HG03025 (cell line): Measurements from ENCODE around the gene PPP1R9A.

ENCODE experiments used
- ATAC-seq: cut with Tn5 transposase; IDR thresholded peaks from one replicate; pipeline ENCODE4 v1.9.1; 2021; ENCODE audit warnings: mild to moderate bottlenecking, moderate library complexity; ENCODE audit not compliant: unreplicated experiment, low FRiP score

The PPP1R9A gene

DNA sequence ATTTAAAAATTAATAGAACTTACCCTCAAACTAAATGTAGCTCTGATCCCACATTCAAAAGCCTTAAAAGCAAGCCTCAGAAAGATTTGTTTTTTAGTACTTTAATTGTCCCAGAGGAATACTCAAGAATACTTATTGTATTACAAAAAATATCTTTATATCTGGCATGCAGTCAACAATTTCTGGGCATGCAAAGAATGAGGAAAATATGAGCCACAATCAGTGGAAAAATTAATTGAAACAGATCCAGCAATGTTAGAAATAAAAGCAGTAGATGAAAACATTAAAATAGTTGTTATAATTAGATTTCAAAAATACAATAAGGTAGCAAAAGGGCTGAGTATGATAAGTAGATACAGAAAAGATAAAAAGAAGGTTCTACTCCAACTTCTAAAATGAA is 262.3 kb downstream of the PPP1R9A start:
- ATAC-seq, result no peak

DNA sequence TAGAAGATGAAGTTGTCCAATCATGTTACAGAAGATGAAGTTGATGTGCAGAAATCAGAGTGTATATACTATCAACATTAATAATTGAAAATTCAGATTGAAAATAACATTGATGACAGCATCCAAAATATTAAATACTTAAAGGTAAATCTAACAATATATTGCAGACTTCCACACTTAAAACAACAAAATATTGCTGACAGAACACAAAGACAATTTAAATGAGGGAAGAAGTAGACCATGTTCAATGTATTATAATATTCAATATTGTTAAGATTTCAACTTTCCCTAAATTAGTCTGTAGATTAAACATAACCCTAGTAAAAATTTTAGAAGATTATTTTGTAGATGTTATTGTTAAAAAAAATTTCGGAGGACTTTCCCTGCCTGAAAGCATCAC is 265.0 kb downstream of the PPP1R9A start:
- ATAC-seq, result no peak

DNA sequence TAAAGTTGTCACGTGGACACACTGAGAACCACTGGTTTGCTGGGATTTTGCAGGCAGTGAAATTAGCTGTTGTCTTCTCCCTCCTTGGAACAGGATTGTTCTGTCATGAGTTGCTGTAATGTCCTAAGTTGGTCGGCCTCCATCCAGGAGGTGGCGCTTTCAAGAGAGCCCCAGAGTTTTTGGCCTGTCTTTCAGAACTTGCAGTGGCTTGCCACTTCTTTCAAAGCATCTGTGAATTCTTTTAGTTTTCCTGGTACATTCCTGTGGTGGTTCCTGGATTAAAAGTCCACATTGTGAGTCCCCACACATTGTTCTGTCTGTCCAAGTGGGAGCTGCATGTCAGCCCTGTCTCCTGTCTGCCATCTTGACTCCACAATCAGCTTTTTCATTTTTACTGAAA is 283.1 kb downstream of the PPP1R9A start:
- ATAC-seq, result no peak

DNA sequence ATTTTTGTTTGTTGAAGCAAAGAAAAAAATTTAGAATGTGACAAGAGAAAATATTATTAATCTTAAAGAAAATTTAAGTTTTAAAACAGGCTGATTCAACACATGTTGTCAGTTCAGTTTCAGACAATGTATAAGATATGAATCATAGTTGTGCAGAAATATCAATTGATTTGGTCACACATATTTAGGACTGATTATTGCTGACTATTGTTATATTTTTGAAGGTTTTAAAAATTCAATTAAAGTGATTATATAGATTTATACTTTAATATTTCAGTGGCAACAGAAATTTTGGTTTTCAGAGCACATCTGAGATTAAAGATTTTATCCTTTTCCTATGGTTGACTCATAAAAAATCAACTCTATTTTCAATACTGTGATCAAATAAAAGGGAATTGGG is 284.4 kb downstream of the PPP1R9A start:
- no peak for ATAC-seq

DNA sequence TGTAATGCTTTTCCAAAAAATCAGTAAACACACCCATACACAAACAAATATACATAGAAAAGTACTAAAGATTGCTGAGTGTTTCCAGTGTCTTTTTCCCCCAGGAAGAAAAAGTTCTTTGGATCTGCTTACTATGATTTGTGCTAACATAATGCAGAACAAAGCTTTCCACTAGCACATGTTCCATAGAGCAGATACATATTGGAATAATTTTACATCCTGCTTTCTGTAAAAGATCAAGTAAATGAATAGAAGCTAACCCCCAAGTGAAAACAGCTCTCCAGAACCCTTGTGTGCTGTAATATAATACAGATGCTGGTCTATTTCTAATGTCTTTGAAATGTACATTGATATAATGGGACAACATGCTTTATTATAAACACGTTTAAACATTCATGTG is 291.5 kb downstream of the PPP1R9A start:
- no peak for ATAC-seq

DNA sequence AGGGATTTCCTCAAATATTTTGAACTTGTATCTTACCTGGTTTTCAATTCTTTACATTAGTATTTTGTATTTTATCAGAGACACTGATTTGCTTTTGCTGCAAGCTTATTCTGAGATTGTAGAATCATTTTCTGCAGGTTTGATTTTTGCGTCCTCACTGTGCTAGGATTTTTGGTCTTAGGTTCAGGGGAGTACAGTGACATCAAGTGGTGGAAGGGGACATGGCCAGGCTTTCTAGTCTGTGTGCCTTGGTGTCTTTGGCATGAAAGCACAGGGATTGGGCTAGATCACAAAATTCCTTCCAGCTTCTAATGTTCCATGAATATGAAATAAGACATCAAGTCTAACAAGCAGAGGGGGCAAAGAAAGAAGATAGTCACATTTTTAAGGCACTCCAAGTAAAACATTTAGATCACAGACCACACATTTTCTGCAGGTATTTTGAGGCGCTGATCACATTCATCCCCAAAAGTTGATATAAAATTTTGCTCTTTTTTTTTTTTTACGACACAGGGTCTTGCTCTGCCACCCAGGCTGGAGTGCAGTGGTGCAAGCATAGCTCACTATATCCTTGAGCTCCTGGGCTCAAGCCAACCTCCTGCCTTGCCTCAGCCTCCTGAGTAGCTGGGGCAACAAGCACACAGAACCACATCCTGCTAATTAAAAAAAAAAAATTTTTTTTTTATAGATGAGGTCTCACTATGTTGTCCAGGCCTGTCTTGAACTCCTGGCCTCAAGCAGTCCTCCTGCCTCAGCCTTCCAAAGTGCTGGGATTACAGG is 292.6 kb downstream of the PPP1R9A start:
- no peak for ATAC-seq

DNA sequence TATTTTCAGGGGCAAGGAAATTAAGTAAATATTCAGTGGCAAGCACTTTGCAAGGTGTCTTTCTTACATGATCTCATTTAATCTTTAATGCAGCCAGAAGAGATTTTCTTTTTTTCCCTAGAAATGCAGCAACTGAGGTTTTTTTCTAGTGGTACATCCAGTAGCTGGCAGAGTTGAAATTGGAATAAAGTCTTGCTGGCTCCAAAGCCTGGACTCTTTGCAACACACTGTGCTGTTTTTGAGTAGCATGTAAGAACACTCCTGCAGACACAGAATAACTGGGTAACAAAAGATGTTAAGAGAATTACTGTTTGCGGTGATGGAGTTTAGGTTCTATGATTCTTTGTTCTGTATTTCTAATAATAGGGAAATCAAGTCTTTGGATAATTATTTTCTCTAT is 293.3 kb downstream of the PPP1R9A start:
- ATAC-seq, result no peak

DNA sequence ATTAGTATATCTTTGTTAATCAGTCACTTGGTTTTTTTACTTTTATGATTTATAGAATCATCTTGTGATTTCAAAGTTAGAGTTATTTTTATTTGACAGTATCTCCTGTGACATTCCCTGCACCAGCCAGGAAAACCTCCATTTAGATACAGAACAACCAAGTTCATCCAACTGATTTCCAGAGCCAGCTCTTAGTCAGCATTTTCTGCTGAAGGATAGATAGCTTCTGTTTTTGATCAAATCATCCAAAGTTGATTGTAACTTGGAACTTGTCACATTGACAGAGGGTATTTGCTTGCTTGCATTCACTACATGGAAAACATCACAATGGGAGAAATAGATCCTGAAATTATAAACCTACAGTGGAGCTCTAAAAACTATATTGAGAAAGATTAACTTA is 294.3 kb downstream of the PPP1R9A start:
- ATAC-seq, result no peak

DNA sequence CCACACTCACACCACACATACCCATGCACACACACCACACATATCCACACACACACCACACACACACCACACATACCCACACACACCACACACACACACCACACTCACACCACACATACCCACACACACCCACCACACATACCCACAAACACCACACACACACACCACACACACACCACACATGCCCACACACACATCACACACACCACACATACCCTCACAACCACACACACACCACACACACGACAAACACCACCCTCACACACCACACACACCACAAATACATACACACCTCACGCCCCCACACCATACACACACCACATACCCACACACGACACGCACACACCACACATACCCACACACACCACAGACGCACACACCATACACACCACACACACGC is 297.2 kb downstream of the PPP1R9A start:
- no peak for ATAC-seq

DNA sequence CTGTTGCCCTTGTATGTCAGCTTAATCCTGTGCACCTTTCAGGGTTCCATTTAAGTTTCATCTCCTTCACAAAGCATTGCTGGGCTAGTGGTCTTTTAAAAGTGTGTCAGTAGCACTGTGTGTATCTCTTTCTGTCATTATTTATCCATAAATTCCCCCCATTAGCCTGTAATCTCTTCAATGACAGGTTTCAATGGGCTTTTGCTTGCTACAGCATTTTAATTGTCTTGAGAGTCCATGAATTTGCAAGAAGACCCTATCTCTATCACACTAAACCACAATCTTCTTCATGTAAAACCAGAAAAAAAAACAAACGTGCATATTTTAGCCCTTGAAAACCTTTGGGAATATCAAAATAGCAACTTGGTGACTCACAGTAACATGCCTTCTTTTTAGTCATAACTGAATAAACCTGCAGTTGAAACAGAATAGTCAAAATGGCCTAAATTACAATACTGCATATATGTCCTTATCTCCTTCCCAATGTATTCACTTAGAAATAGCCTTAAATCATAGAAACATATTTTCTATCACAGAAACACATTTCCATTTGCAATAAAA is 298.4 kb downstream of the PPP1R9A start:
- no peak for ATAC-seq

DNA sequence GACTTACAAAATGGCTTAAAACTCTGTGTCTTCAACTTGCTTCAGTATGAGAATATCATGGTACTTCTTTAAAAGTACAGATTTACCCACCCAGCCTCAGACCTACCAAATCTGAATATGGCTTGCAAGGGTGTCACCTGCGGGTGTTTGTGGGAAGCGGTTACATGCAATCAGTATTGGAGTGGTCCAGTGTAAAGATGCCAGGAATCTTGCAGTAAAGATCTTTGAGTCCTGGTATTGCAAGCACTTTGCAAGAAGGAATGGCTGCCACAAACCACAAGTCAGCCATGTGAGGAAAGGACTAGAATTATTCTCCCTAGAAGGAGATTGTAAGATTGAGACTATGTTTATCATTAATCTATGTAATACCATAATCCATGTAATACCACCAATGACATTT is 301.9 kb downstream of the PPP1R9A start:
- no peak for ATAC-seq

DNA sequence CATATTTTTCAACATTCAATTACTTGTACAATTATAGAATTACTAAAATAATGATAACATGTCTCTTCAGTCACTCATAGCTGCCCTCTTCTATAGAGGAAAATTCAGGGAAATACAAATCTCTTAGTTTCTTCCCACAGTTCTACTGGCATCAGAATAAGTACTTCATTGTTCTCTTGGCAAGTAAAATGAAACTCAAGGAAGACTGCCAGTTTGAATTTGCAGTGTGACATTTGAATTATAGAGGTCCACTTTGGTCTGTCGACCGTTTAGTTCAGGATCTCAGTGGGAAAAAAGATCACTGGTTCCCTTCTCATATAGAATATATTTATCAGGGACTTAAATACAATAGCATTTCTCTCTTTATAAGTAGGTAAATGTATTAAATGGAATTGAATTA is 302.4 kb downstream of the PPP1R9A start:
- ATAC-seq, result no peak

DNA sequence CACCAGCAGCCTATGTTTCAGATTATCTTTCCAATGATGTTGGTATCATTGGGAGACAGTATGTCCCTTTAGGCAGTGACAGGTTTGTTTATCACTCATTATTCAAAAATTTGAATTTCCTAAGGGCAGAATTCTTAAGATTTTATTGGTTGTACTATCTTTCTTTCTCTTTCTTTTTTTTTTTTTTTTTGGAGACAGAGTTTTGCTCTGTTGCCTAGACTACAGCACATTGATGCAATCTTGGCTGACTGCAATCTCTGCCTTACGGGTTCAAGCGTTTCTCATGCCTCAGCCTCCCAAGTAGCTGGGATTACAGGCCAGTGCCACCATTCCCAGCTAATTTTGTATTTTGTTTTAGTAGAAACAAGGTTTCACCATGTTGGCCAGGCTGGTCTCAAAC is 305.8 kb downstream of the PPP1R9A start:
- no peak for ATAC-seq

DNA sequence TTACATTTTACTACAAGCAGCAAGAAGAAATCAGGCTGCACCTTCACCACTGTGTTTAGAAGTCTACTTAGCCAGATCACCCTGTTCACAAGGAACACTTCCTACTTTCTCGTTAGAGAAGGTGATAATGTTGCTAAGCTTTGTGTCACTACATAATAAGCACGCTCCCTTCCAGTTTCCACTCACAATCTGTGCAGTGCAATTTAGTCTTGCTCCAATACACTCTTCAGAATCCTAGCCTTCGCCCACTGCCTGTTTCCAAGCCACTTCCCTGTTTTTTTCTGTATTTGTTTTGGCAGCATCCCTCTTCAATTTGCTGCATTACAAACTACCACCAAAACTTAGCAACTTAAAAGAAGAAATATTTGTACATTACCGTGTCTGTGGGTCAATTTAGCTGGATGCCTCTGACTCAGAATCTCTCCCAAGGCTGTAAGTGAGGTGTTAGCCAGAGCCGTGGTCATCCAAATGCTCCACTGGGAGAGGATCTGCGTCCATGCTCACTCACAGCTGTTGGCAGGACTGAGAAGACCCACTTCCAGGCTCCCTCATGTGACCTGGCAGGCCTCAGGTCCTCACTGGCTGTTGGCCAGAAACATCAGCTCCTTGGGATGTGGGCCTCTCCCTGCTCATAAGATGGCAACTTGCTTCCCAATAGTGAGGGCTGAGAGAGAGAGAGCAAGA is 306.6 kb downstream of the PPP1R9A start:
- no peak for ATAC-seq

DNA sequence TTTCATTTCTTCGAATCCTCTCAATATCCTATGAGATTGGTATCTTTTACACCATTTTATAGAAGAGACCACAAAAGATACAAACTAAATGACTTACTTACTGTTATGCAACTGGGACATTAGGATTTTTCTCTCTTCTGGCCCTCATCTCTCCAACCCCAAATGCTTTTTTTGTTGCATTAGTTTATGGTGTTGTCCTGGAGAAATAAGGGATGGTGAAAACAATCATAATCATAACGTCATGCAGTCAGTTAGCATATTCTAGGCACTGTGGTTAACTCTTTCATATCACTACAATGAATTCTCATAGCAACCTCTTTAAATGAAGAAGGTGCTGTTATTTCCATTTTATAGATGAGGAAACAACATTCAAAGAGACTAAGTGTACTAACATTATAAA is 312.3 kb downstream of the PPP1R9A start:
- ATAC-seq, result no peak

DNA sequence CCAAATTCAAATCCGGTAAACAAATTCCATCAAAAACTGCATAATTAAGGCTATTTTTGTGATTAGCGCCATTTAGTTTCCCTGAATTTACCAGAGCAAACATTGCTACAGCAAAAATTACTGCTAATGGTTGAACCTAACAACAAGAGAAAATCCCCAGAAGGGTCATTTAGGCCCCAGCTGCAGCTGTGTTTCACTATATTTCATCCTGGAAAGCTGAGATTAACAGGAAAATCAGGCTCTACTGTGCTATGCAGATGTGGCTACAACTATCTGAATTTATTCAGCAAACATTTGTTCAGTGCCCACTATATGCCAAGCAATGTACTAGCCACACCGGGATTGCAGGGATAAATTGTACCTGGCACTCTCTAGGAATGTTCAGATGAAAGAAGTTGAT is 312.9 kb downstream of the PPP1R9A start:
- ATAC-seq, result no peak

DNA sequence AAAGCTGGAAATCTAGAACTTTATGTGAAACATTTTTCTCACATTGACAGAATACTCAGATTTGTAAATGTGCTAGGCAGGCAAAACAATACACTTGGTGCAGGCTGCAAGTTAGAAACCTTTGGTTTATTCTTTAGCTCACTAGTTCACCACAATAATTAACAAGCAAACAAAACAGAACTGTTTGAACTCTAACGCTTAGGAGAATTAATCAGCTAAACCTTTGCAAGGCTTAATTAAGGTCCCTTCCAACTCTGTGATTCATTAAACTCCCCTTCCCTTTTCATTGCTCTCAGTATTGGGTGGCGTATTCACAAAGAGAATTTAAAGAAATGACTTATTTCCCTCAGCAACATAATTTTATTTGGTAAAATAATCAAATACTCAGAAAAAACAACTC is 317.9 kb downstream of the PPP1R9A start:
- ATAC-seq, result no peak

DNA sequence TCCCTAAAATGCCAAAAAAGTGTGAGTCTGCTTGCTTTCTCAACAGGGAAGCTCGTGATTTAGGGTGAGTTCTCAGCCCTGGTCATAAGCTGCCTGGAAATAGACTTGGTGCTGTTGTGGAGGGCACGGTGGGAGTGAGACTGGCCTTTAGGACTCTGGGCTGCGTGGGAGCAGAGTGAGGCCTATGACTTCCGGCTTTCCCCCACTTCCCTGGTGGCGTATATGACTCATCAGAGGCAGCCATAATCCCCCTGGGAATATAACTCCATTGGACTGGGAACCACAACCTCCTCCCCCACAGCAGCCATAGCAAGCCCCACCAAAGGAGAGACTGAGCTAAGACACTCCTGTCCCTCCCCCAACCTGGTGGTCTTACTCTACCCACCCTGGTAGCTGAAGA is 321.9 kb downstream of the PPP1R9A start:
- ATAC-seq, result no peak

DNA sequence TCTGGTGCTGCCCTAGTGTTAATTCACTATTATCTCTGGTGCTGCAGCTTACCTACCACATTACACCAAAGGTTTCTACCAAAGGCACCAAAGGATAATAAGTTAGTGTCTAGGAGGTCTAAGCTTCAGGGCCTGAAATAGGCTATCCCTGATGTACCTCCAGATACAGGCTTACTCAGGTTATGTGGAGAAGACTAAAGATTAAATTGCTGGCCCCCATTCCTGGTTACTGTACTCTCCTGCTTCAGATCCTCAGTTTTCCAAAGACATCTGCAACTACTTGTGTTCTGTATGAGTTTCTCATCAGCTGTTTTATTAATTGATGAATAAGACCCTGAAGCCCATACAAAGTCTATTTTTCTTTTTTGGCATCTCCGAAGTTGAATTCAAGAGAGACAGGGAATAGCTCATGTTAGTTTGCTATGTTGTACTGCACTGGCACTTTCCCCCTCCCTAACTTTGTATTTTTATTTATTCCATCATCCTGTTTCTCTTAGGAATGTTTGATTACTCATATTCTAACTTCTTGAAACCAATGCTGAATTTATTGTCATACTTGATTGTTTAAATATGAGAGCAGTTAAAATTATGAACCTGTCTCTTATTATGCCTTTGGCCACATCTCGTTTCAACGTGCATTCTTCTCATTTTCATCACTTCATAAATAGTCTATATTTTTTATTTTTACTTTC is 331.0 kb downstream of the PPP1R9A start:
- no peak for ATAC-seq

DNA sequence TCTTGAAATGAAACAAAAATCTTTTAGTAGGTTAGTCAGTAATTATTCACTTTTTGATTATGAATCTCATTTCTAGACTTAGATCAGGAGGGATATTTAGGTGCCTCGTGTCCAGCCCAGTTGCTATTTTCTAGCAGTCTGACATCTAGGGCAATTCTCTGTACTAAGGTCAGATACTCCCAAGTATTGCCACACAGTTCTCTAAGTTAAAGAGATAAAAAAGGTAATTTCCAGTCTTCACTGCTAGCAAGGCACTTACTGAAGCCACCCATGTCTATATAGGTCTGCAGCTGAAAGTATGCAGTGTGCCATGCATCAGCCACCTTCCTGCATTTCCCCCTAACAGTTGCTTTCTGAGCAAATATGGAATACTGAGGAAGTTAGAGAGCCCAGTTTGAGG is 333.5 kb downstream of the PPP1R9A start:
- ATAC-seq, result no peak

DNA sequence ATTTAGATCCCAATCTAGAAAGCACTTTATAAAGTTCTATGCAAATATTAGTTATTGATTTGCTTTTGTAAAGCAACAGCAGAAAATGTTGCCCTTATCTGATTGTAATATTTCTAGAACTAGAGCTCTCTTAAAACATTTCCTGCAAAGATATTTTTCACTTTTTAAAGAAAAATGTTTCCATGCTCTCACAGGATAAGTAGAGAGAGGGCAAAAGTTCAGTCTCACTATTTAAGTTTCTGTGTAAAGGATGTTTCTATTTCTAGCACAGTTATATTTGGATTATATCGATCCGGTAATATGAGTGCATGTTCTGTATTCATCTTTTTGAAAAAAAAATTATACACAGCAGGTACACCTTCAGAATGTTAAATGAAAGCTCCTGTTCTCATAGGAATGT is 334.9 kb downstream of the PPP1R9A start:
- ATAC-seq, result no peak
